Lung (tissue), 12 donors: ENCODE results near the gene CASKIN2. TPM values are rescaled to one million over a fixed set of nuclear protein-coding genes. Genes with fewer than 3 reads are reported as not detected.

Source experiments
- ATAC-seq: fragments of 200-7000 bp; cut with Tn5 transposase; one replicate; pipeline ENCODE4 v1.9.1; 2020; ENCODE audit warnings: moderate number of reproducible peaks; ENCODE audit not compliant: insufficient read depth, low FRiP score
- DNase-seq, 3 donors: peaks; one replicate each; pipeline ENCODE4 v3.0.0-alpha.2; 2013 to 2017
- H3K27ac ChIP-seq, 2 donors: one replicate each; pipeline ENCODE4 v1.5.1; 2013; ENCODE audit warnings: mild to moderate bottlenecking in 2 of 2, moderate library complexity in 2 of 2, control low read depth in 1 of 2, inconsistent platforms in 1 of 2, low read depth in 1 of 2, low read length in 1 of 2
- H3K27me3 ChIP-seq, 3 donors: one replicate each; pipeline ENCODE4 v1.5.1; 2013; ENCODE audit warnings: low read length in 2 of 3; ENCODE audit not compliant: control insufficient read depth in 3 of 3, insufficient read depth in 3 of 3
- H3K36me3 ChIP-seq, 4 donors: one replicate each; pipeline ENCODE4 v1.5.1; 2013; ENCODE audit warnings: low read length in 4 of 4, mild to moderate bottlenecking in 1 of 4, moderate library complexity in 1 of 4; ENCODE audit not compliant: control insufficient read depth in 4 of 4, insufficient read depth in 4 of 4
- H3K4me1 ChIP-seq, 5 donors: one replicate each; pipeline ENCODE4 v1.5.1; 2013; ENCODE audit warnings: low read length in 5 of 5, mild to moderate bottlenecking in 2 of 5, moderate library complexity in 1 of 5; ENCODE audit not compliant: control insufficient read depth in 5 of 5, insufficient read depth in 5 of 5
- H3K4me3 ChIP-seq: one replicate; pipeline ENCODE4 v1.5.1; 2013; ENCODE audit warnings: mild to moderate bottlenecking, control low read depth, moderate library complexity
- H3K9ac ChIP-seq, 2 donors: one replicate each; pipeline ENCODE4 v1.5.1; 2013; ENCODE audit warnings: low read length in 2 of 2, control low read depth in 1 of 2; ENCODE audit not compliant: insufficient read depth in 1 of 2
- H3K9me3 ChIP-seq, 4 donors: one replicate each; pipeline ENCODE4 v1.5.1; 2013; ENCODE audit warnings: low read length in 3 of 4, mild to moderate bottlenecking in 1 of 4, moderate library complexity in 1 of 4; ENCODE audit not compliant: control insufficient read depth in 4 of 4, insufficient read depth in 3 of 4
- CTCF ChIP-seq: IDR thresholded peaks from 2 replicates; pipeline ENCODE4 v1.5.1; 2012; ENCODE audit warnings: mild to moderate bottlenecking; ENCODE audit errors: control extremely low read depth, extremely low read depth
- WGBS, 2 donors: extraction: QIAGEN DNeasy Blood & Tissue Kit; methylation state at CpG; one replicate each; pipeline ENCODE4 v1.1.7; 2013; 5-methylcytosine and 5-hydroxymethylcytosine counted together
- polyA plus RNA-seq, 2 donors: library from polyadenylated mRNA; stranded (reverse); fragments of 200-250 nt; gene quantifications; one replicate each; pipeline ENCODE4 v1.2.1, GENCODE V29; 2013
- total RNA-seq, 2 donors: library from RNA; depleted of rRNA in 1 of 2; stranded (reverse); fragments of >200 nt in 1 of 2; gene quantifications; one replicate each; pipeline ENCODE4 v1.2.1, GENCODE V29; 2014 to 2021
- donor health status: control.
- donor health status: control.
- donor health status: Bipolar disorder and iron deficiency.
- donor health status: healthy.
- donor health status: DM: yes; HTN: yes; CAD: no.

Gene CASKIN2
- total and polyA plus RNA-seq, 4 donors = 22.3 to 81.5 (median 35.1) TPM

DNA sequence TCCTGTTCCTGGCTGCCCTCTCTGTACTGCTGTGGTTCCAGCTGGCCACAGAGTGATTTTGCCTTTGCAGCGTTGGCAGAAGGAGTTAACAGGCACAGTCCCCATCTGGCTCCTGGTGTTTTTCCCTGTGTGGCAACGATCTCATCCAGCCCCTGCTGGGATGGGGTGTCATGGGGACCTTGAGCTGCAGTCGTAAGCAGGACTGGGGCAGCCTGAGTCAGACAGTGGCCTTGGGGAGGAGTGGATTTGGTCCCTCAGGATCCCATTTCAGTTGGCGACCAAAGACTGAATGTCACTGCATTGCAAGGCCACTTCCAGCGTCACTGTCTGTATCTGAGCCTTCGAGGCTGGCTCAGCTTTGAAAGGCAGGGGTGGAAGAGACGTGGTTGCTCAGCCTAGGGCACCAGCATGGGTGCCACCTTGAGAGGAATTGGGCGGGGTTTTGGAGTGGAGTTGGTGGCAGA is 47.0 kb downstream of the CASKIN2 start:
- TF ChIP-seq CTCF = no peak
- 75 to 79% methylated on average over 8 of the region's 8 CpGs for WGBS, 2 donors
- Histone ChIP-seq H3K4me3 (no peak overlapping the region), H3K4me1 (peaks cover 0 to 10% (median 0%) of the 10 kb centered on the region in 5 donors), H3K27ac (peak overlapping the region in 1 of 2 donors; percentile 36), H3K27me3 (no peaks in the 10 kb centered on the region), H3K9me3 (no peaks in the 10 kb centered on the region), H3K9ac (no peak overlapping the region), H3K36me3 (peaks cover 0 to 16% (median 13%) of the 10 kb centered on the region in 4 donors)
- ATAC-seq (no peak), DNase-seq (peak in 1 of 3 donors; percentile 20)

DNA sequence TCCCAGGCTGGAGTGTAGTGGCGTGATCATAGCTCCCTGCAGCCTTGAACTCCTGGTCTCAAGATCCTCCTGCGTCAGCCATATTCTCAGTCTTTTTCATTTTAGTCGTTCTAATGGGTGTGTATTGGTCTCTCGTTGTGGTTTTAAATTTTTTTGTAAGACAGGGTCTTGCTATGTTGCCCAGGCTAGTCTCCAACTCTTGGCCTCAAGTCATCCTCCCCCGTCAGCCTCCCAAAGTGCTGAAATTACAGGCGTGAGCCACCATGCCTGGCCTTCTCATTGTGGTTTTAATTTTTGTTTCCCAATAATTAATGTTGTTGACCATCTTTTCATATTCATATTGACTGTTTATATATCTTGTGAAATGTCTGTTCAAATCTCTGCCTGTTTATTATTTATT is 50.3 kb downstream of the CASKIN2 start:
- H3K9me3 ChIP-seq = no peaks in the 10 kb centered on the region
- 93 to 95% methylated on average over 6 of the region's 6 CpGs for WGBS, 2 donors
- DNase-seq (no peak), ATAC-seq (no peak)
- no peak for TF ChIP-seq CTCF
- peaks cover 0 to 9% (median 0%) of the 10 kb centered on the region in 5 donors for H3K4me1 ChIP-seq
- no peak overlapping the region for H3K27ac ChIP-seq
- H3K27me3 ChIP-seq = no peaks in the 10 kb centered on the region
- H3K4me3 ChIP-seq = no peak overlapping the region
- no peaks in the 10 kb centered on the region for H3K36me3 ChIP-seq
- H3K9ac ChIP-seq = no peak overlapping the region

DNA sequence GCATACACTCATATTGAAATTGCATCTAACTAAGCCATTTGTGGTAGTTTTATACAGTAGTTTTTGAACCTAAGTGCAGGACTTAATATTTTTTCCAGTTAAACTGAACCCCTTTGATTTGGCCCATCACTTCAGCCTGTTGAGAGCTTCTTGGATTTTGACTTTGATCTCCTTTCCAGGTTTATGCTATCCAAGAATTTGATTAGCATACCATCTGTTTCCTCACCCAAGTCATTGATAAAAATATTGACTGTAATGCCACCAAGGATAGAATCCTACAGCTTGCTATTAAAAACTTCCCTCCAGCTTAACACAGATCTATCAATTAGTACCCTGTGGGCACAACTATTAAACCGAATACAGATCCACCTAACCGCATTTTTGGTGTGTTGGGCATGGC is 51.7 kb downstream of the CASKIN2 start:
- ATAC-seq (no peak), DNase-seq (no peak)
- Histone ChIP-seq H3K9me3 (no peaks in the 10 kb centered on the region), H3K27ac (no peak overlapping the region), H3K9ac (no peak overlapping the region), H3K4me3 (no peak overlapping the region), H3K4me1 (peaks cover 0 to 12% (median 6%) of the 10 kb centered on the region in 5 donors), H3K27me3 (no peaks in the 10 kb centered on the region), H3K36me3 (no peaks in the 10 kb centered on the region)
- WGBS, 2 donors = 96 to 97% methylated on average over 2 of the region's 2 CpGs
- TF ChIP-seq CTCF = no peak

DNA sequence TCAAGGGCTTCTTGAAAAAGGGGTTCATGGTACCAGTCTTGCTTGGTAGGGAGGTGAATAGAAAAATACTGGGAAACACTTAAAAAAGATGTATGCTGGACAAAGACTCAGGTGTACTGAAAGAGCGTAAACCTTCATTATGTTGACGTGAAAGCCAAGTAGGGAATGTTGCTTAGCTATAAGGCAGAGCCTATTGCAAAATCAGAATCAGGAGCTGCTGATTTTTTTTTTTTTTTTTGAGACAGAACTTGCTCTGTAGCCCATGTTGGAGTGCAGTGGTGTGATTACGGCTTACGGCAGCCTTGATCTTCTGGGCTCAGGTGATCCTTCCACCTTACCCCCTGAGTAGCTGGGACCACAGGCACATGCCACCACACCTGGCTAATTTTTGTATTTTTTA is 55.0 kb downstream of the CASKIN2 start:
- TF ChIP-seq CTCF = no peak
- no peaks in the 10 kb centered on the region for H3K36me3 ChIP-seq
- no peak overlapping the region for H3K27ac ChIP-seq
- H3K4me1 ChIP-seq = peaks cover 3 to 17% (median 12%) of the 10 kb centered on the region in 5 donors
- H3K4me3 ChIP-seq = no peak overlapping the region
- H3K27me3 ChIP-seq = no peaks in the 10 kb centered on the region
- WGBS, 2 donors = 69 to 83% methylated on average over 4 of the region's 4 CpGs
- H3K9ac ChIP-seq = no peak overlapping the region
- H3K9me3 ChIP-seq = no peaks in the 10 kb centered on the region
- ATAC-seq (no peak), DNase-seq (no peak)
